ENCODE data around the gene PLXND1. TPM values are rescaled to one million over a fixed set of nuclear protein-coding genes. Genes with fewer than 3 reads are reported as not detected.
"Not testable (repeated sequence)": the region's sequence is repeated elsewhere in the genome, so short reads cannot be mapped to it uniquely, and the experiment has no call there.

The PLXND1 gene
- polyA plus RNA-seq, 4 donors = 3.4 to 54.7 (median 19.4) TPM

DNA sequence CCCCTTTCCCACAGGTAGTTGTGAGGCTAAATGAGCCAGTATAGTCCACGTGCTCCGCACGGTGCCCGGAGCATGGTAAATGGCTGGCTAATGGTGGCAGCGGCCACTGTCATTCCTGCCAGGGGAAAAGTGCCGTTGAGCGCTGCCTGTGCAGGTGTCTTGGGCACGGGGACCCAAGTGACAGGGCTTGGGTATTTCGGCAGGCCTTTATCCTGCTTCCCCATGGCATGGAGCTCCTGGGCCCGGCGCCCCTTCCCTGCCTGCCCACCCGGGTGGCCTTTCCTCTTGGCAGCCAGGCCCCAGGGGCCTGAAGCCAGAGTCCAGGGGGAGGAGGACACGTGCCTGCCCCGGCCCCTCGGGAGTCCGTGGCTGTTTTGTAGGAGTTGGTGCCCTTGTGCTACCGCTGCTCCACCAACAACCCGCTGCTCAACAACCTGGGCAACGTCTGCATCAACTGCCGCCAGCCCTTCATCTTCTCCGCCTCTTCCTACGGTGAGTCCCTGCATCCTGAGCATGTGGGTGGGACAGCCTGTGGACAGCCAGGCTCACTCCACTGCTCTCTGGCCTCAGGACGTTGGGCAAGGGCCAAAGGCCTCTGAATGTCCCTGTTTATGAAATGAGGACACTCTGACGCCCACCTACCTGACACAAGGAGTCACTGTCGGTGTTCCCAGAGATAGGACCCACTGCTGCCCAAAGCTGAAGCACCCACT, 91.2 kb downstream of the PLXND1 start:
- H3K4me1 ChIP-seq (ENCODE audit: control insufficient read depth in 3 of 3, insufficient read depth in 2 of 3, low read depth in 1 of 3, low read length in 2 of 3); H3K4me3 ChIP-seq (ENCODE audit: low read depth in 1 of 3, low read length in 3 of 3); FAIRE-seq; H3K27ac ChIP-seq (ENCODE audit: low read depth in 1 of 3, low read length in 2 of 3); H3K9me3 ChIP-seq (ENCODE audit: control insufficient read depth in 2 of 2, insufficient read depth in 1 of 2, low read depth in 1 of 2, low read length in 1 of 2); H3K27me3 ChIP-seq (ENCODE audit: control insufficient read depth in 3 of 3, insufficient read depth in 3 of 3, low read length in 3 of 3); DNase-seq: not testable (repeated sequence)
- WGBS, 3 donors = 90 to 94% (median 92%) methylated on average over 12 to 22 of the region's 25 CpGs
- H3K36me3 ChIP-seq (ENCODE audit: control insufficient read depth in 3 of 3, insufficient read depth in 2 of 3, low read depth in 1 of 3, low read length in 3 of 3) = peaks cover 0 to 87% (median 0%) of the 10 kb centered on the region in 3 donors

DNA sequence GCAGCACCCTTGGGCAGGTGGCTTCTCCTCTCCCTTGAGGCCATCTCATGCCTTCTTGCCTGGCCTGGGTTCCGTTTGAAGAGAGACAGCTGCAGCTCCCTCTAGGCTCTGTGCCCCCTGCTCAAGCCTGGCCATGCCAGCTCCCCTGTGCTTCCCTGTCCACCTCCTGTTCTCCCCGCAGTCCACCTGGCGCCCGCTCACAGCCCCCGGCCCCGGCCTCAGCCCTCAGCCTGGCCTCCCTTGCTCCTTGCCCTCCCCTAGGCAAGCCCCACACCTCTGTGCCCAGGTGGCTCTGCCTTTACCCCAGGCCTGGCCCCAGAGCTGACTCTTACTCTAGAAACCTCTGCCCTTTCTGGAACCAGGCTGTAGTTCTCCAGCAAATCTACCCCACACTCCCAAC, 91.9 kb downstream of the PLXND1 start:
- DNase-seq = no peak
- Histone ChIP-seq H3K9me3 (ENCODE audit: control insufficient read depth in 2 of 2, insufficient read depth in 1 of 2, low read depth in 1 of 2, low read length in 1 of 2) (no peaks in the 10 kb centered on the region), H3K27ac (ENCODE audit: low read depth in 1 of 3, low read length in 2 of 3) (no peak overlapping the region), H3K36me3 (ENCODE audit: control insufficient read depth in 3 of 3, insufficient read depth in 2 of 3, low read depth in 1 of 3, low read length in 3 of 3) (peaks cover 0 to 86% (median 0%) of the 10 kb centered on the region in 3 donors), H3K4me1 (ENCODE audit: control insufficient read depth in 3 of 3, insufficient read depth in 2 of 3, low read depth in 1 of 3, low read length in 2 of 3) (no peaks in the 10 kb centered on the region), H3K4me3 (ENCODE audit: low read depth in 1 of 3, low read length in 3 of 3) (no peak overlapping the region), H3K27me3 (ENCODE audit: control insufficient read depth in 3 of 3, insufficient read depth in 3 of 3, low read length in 3 of 3) (no peaks in the 10 kb centered on the region)
- no peak for FAIRE-seq
- WGBS, 3 donors = 89 to 98% (median 93%) methylated on average over 5 to 6 of the region's 6 CpGs

GRCh38 chr3:129514110-129514509, 92.4 kb downstream of the PLXND1 start:
- Histone ChIP-seq H3K27me3 (ENCODE audit: control insufficient read depth in 3 of 3, insufficient read depth in 3 of 3, low read length in 3 of 3) (no peaks in the 10 kb centered on the region), H3K27ac (ENCODE audit: low read depth in 1 of 3, low read length in 2 of 3) (no peak overlapping the region), H3K9me3 (ENCODE audit: control insufficient read depth in 2 of 2, insufficient read depth in 1 of 2, low read depth in 1 of 2, low read length in 1 of 2) (no peaks in the 10 kb centered on the region), H3K4me3 (ENCODE audit: low read depth in 1 of 3, low read length in 3 of 3) (no peak overlapping the region), H3K4me1 (ENCODE audit: control insufficient read depth in 3 of 3, insufficient read depth in 2 of 3, low read depth in 1 of 3, low read length in 2 of 3) (no peaks in the 10 kb centered on the region), H3K36me3 (ENCODE audit: control insufficient read depth in 3 of 3, insufficient read depth in 2 of 3, low read depth in 1 of 3, low read length in 3 of 3) (peaks cover 0 to 81% (median 0%) of the 10 kb centered on the region in 3 donors)
- FAIRE-seq (no peak), DNase-seq (no peak)
- WGBS, 3 donors = 90 to 96% (median 95%) methylated on average over 10 of the region's 10 CpGs

GRCh38 chr3:129513705-129514104, 92.8 kb downstream of the PLXND1 start:
- no peak for DNase-seq

DNA sequence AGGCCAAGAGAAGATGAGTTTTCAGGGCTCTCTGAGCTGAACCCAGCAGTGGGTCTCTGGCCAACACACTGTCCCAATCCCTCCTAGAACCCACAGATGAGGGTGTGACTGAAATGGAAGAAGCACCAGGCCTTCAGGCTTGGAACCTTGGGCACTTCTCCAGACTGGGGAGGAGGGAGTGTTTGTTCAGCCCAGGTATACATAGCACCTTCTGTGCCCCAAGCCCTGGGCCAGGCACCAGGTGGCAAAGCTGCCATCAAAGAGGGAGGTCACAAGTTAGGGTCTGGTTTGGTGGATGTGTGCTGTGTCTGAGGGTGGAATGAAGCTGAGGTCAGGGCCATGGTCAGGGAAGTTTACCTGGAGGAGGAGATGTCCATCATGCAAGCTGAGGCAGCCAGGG, 93.9 kb downstream of the PLXND1 start:
- Histone ChIP-seq H3K36me3 (ENCODE audit: control insufficient read depth in 3 of 3, insufficient read depth in 2 of 3, low read depth in 1 of 3, low read length in 3 of 3) (peaks cover 0 to 73% (median 0%) of the 10 kb centered on the region in 3 donors), H3K4me3 (ENCODE audit: low read depth in 1 of 3, low read length in 3 of 3) (no peak overlapping the region), H3K4me1 (ENCODE audit: control insufficient read depth in 3 of 3, insufficient read depth in 2 of 3, low read depth in 1 of 3, low read length in 2 of 3) (no peaks in the 10 kb centered on the region), H3K27ac (ENCODE audit: low read depth in 1 of 3, low read length in 2 of 3) (no peak overlapping the region), H3K9me3 (ENCODE audit: control insufficient read depth in 2 of 2, insufficient read depth in 1 of 2, low read depth in 1 of 2, low read length in 1 of 2) (no peaks in the 10 kb centered on the region), H3K27me3 (ENCODE audit: control insufficient read depth in 3 of 3, insufficient read depth in 3 of 3, low read length in 3 of 3) (no peaks in the 10 kb centered on the region)
- no peak for DNase-seq
- FAIRE-seq = no peak

More at GRCh38 chr3:129513705-129514104, 92.8 kb downstream of the PLXND1 start:
- FAIRE-seq = no peak
- Histone ChIP-seq H3K27me3 (ENCODE audit: control insufficient read depth in 3 of 3, insufficient read depth in 3 of 3, low read length in 3 of 3) (no peaks in the 10 kb centered on the region), H3K4me1 (ENCODE audit: control insufficient read depth in 3 of 3, insufficient read depth in 2 of 3, low read depth in 1 of 3, low read length in 2 of 3) (no peaks in the 10 kb centered on the region), H3K9me3 (ENCODE audit: control insufficient read depth in 2 of 2, insufficient read depth in 1 of 2, low read depth in 1 of 2, low read length in 1 of 2) (no peaks in the 10 kb centered on the region), H3K36me3 (ENCODE audit: control insufficient read depth in 3 of 3, insufficient read depth in 2 of 3, low read depth in 1 of 3, low read length in 3 of 3) (peaks cover 0 to 79% (median 0%) of the 10 kb centered on the region in 3 donors), H3K4me3 (ENCODE audit: low read depth in 1 of 3, low read length in 3 of 3) (no peak overlapping the region), H3K27ac (ENCODE audit: low read depth in 1 of 3, low read length in 2 of 3) (no peak overlapping the region)
- WGBS, 3 donors = 91 to 95% (median 94%) methylated on average over 8 of the region's 8 CpGs

DNA sequence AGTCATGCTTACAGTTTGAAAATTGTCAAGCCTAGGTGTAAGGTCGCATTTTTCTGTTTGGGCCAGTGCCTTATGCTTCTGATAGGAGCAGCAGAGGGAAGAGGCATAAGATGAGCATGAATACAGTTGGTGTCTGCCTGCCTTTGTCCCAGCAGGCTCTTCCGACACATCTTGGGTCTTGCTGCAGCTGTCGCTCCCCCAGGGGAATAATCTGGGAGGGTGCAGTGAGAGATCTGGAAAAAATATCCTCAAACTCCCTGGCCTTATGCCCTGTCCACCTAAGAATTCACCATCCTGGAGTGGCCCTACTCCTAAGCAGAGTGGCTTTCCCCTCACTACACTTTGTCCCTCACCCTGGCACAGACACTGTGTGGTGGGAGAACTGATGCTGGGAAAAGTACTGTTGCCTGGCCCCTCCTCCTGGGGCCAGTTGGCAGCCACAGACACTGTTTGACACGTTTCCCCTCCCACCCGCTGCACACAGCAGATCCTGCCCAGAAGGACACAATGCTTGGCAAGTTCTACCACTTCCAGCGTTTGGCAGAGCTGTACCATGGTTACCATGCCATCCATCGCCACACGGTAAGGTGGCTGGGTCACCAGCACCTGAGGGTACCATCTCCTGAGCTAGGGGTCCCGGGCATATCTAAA, 99.2 kb downstream of the PLXND1 start:
- WGBS, 3 donors = 85 to 88% (median 87%) methylated on average over 9 of the region's 9 CpGs
- Histone ChIP-seq H3K9me3 (ENCODE audit: control insufficient read depth in 2 of 2, insufficient read depth in 1 of 2, low read depth in 1 of 2, low read length in 1 of 2) (no peaks in the 10 kb centered on the region), H3K27me3 (ENCODE audit: control insufficient read depth in 3 of 3, insufficient read depth in 3 of 3, low read length in 3 of 3) (no peaks in the 10 kb centered on the region), H3K27ac (ENCODE audit: low read depth in 1 of 3, low read length in 2 of 3) (no peak overlapping the region), H3K4me3 (ENCODE audit: low read depth in 1 of 3, low read length in 3 of 3) (no peak overlapping the region), H3K36me3 (ENCODE audit: control insufficient read depth in 3 of 3, insufficient read depth in 2 of 3, low read depth in 1 of 3, low read length in 3 of 3) (peaks cover 0 to 69% (median 0%) of the 10 kb centered on the region in 3 donors), H3K4me1 (ENCODE audit: control insufficient read depth in 3 of 3, insufficient read depth in 2 of 3, low read depth in 1 of 3, low read length in 2 of 3) (no peaks in the 10 kb centered on the region)
- DNase-seq = no peak
- no peak for FAIRE-seq

- H3K36me3 ChIP-seq (ENCODE audit: control insufficient read depth in 3 of 3, insufficient read depth in 2 of 3, low read depth in 1 of 3, low read length in 3 of 3) = peaks cover 0 to 70% (median 0%) of the 10 kb centered on the region in 3 donors
Observed at GRCh38 chr3:129506231-129506742, 100.2 kb downstream of the PLXND1 start.

DNA sequence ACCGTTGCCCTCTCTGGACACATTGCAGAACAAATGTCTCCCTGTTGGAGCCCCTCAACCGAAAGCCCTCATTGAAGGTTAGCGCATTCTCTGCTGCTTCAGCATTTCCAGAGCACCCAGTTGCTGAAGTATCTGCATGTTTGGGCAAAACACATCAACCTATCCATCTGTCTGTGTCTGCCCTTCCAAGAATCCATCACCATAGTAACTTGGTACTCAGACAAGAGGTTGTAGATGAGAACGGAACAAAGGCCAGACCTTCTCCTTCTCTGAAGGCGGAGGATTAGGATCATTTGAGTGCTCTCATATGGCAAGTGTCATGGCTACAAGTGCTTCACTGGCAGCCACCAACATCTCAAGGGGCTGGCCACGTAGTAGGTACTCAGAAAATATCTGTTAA, 101.1 kb downstream of the PLXND1 start:
- Histone ChIP-seq H3K9me3 (ENCODE audit: control insufficient read depth in 2 of 2, insufficient read depth in 1 of 2, low read depth in 1 of 2, low read length in 1 of 2) (no peaks in the 10 kb centered on the region), H3K4me3 (ENCODE audit: low read depth in 1 of 3, low read length in 3 of 3) (no peak overlapping the region), H3K4me1 (ENCODE audit: control insufficient read depth in 3 of 3, insufficient read depth in 2 of 3, low read depth in 1 of 3, low read length in 2 of 3) (no peaks in the 10 kb centered on the region), H3K36me3 (ENCODE audit: control insufficient read depth in 3 of 3, insufficient read depth in 2 of 3, low read depth in 1 of 3, low read length in 3 of 3) (peaks cover 0 to 72% (median 0%) of the 10 kb centered on the region in 3 donors), H3K27ac (ENCODE audit: low read depth in 1 of 3, low read length in 2 of 3) (no peak overlapping the region), H3K27me3 (ENCODE audit: control insufficient read depth in 3 of 3, insufficient read depth in 3 of 3, low read length in 3 of 3) (no peaks in the 10 kb centered on the region)
- 89 to 92% (median 91%) methylated on average over 6 of the region's 6 CpGs for WGBS, 3 donors
- DNase-seq = no peak
- FAIRE-seq = no peak

More at GRCh38 chr3:129506231-129506742, 100.2 kb downstream of the PLXND1 start:
- H3K27me3 ChIP-seq (ENCODE audit: control insufficient read depth in 3 of 3, insufficient read depth in 3 of 3, low read length in 3 of 3) = no peaks in the 10 kb centered on the region
- no peaks in the 10 kb centered on the region for H3K9me3 ChIP-seq (ENCODE audit: control insufficient read depth in 2 of 2, insufficient read depth in 1 of 2, low read depth in 1 of 2, low read length in 1 of 2)
- 87 to 93% (median 92%) methylated on average over 9 of the region's 9 CpGs for whole genome bisulfite sequencing, 3 donors
- no peaks in the 10 kb centered on the region for H3K4me1 ChIP-seq (ENCODE audit: control insufficient read depth in 3 of 3, insufficient read depth in 2 of 3, low read depth in 1 of 3, low read length in 2 of 3)
- H3K27ac ChIP-seq (ENCODE audit: low read depth in 1 of 3, low read length in 2 of 3) = no peak overlapping the region
- H3K4me3 ChIP-seq (ENCODE audit: low read depth in 1 of 3, low read length in 3 of 3) = no peak overlapping the region
- no peak for DNase-seq
- no peak for FAIRE-seq

Measured in small intestine (tissue), 7 donors.